HG02943 (cell line): ENCODE measurements around the gene EMILIN3.

ENCODE experiments used
- ATAC-seq: cut with Tn5 transposase; IDR thresholded peaks from one replicate; pipeline ENCODE4 v1.9.1; 2021; ENCODE audit warnings: mild to moderate bottlenecking, low read depth, moderate library complexity; ENCODE audit not compliant: unreplicated experiment

The EMILIN3 gene

GRCh38 chr20:41365777-41366545 is 657 bp downstream of the EMILIN3 start:
- no peak for ATAC-seq

GRCh38 chr20:41364967-41365765 is 1.5 kb downstream of the EMILIN3 start:
- ATAC-seq, result no peak

- ATAC-seq, result no peak
Measured at GRCh38 chr20:41364236-41364855, 2.3 kb downstream of the EMILIN3 start.

- no peak for ATAC-seq
Measured at GRCh38 chr20:41363601-41364000, 3.0 kb downstream of the EMILIN3 start.

- ATAC-seq, result no peak
Measured at GRCh38 chr20:41362748-41363140, 3.9 kb downstream of the EMILIN3 start.

GRCh38 chr20:41361757-41362747 is 4.6 kb downstream of the EMILIN3 start:
- no peak for ATAC-seq

GRCh38 chr20:41360831-41361756 is 5.5 kb downstream of the EMILIN3 start:
- ATAC-seq, result no peak

GRCh38 chr20:41359541-41360011 is 7.0 kb downstream of the EMILIN3 start:
- no peak for ATAC-seq

- no peak for ATAC-seq
Measured at GRCh38 chr20:41358717-41359116, 7.9 kb downstream of the EMILIN3 start.

GRCh38 chr20:41358230-41358629 is 8.4 kb downstream of the EMILIN3 start:
- ATAC-seq, result no peak

- ATAC-seq, result no peak
Measured at GRCh38 chr20:41357424-41358163, 9.0 kb downstream of the EMILIN3 start.

GRCh38 chr20:41356951-41357350 is 9.7 kb downstream of the EMILIN3 start:
- no peak for ATAC-seq

GRCh38 chr20:41355598-41356203 is 10.9 kb downstream of the EMILIN3 start:
- no peak for ATAC-seq

- no peak for ATAC-seq
Measured at GRCh38 chr20:41355192-41355591, 11.4 kb downstream of the EMILIN3 start.

GRCh38 chr20:41353530-41353929 is 13.1 kb downstream of the EMILIN3 start:
- no peak for ATAC-seq

GRCh38 chr20:41352666-41353065 is 14.0 kb downstream of the EMILIN3 start:
- no peak for ATAC-seq

- ATAC-seq, result no peak
Measured at GRCh38 chr20:41352106-41352505, 14.5 kb downstream of the EMILIN3 start.

- ATAC-seq, result no peak
Measured at GRCh38 chr20:41350408-41350962, 16.1 kb downstream of the EMILIN3 start.
